H1 (cell line): ENCODE measurements around the gene ITPKB. TPM values are rescaled to one million over a fixed set of nuclear protein-coding genes. Genes with fewer than 3 reads are reported as not detected.

Experiments used
- CTCF ChIA-PET: fragments of 300-600 bp; sonication (Branson Sonifier 250); formaldehyde crosslinking; loops from one replicate; lab custom pipeline; 2021; ENCODE audit not compliant: partially characterized antibody; lab: Charles Lee
- POLR2A ChIA-PET: fragments of 300-600 bp; sonication (Branson Sonifier 250); formaldehyde crosslinking; loops from one replicate; lab custom pipeline; 2021; ENCODE audit warnings: inconsistent platforms; ENCODE audit not compliant: partially characterized antibody; lab: Charles Lee
- DNase-seq, 2 experiments: peaks; one replicate each; pipeline versions ENCODE4 v3.0.0 to v3.0.0-alpha.2; 2010 to 2022; ENCODE audit warnings: low spot score in 2 of 2, low read depth in 1 of 2, mixed read lengths in 1 of 2
- FAIRE-seq: peaks from 2 replicates; lab custom pipeline; 2011; peaks lifted over from hg19 to GRCh38; lab: Jason Lieb, UNC
- H2AFZ ChIP-seq: 2 replicates; pipeline ENCODE4 v1.8.1; 2012; ENCODE audit warnings: low read length, inconsistent platforms
- H2AK5ac ChIP-seq: 2 replicates; pipeline ENCODE4 v1.6.1; 2013; ENCODE audit warnings: low read depth, low read length
- H2BK120ac ChIP-seq: replicated peaks from 2 replicates; pipeline ENCODE3; 2013; ENCODE audit warnings: low read depth, low read length, inconsistent platforms
- H2BK12ac ChIP-seq: 2 replicates; pipeline ENCODE4 v1.6.1; 2013; ENCODE audit warnings: low read depth, low read length
- H2BK15ac ChIP-seq: 2 replicates; pipeline ENCODE4 v1.6.1; 2013; ENCODE audit warnings: low read length
- H2BK20ac ChIP-seq: 2 replicates; pipeline ENCODE4 v1.6.1; 2013; ENCODE audit warnings: low read length
- H2BK5ac ChIP-seq: 2 replicates; pipeline ENCODE4 v1.6.1; 2013; ENCODE audit warnings: low read depth, low read length
- H3K14ac ChIP-seq: 2 replicates; pipeline ENCODE4 v1.6.1; 2013; ENCODE audit warnings: inconsistent platforms; ENCODE audit not compliant: insufficient read length
- H3K18ac ChIP-seq: 2 replicates; pipeline ENCODE4 v1.6.1; 2013; ENCODE audit warnings: low read length; ENCODE audit errors: extremely low read depth
- H3K23ac ChIP-seq: 2 replicates; pipeline ENCODE4 v1.6.1; 2013; ENCODE audit warnings: inconsistent platforms; ENCODE audit not compliant: insufficient read length
- H3K23me2 ChIP-seq: 2 replicates; pipeline ENCODE4 v1.6.1; 2013; ENCODE audit warnings: low read depth, low read length
- H3K27ac ChIP-seq: 2 replicates; pipeline ENCODE4 v1.6.1; 2011; ENCODE audit warnings: low read depth, low read length, inconsistent platforms
- H3K27me3 ChIP-seq, 4 experiments: replicated peaks in 1 of 4; 1 replicate in 1 of 4; 2 replicates in 3 of 4; pipeline versions ENCODE4 v1.6.1 to v1.8.1; 2011 to 2013; ENCODE audit warnings: low read length in 3 of 4, mild to moderate bottlenecking in 3 of 4, inconsistent platforms in 2 of 4, mixed read lengths in 2 of 4, moderate library complexity in 1 of 4; ENCODE audit not compliant: control insufficient read depth in 3 of 4, insufficient read depth in 3 of 4; ENCODE audit errors: extremely low read depth in 1 of 4
- H3K36me3 ChIP-seq, 4 experiments: 2 replicates each; pipeline versions ENCODE4 v1.6.1 to v1.8.1; 2011 to 2013; ENCODE audit warnings: mild to moderate bottlenecking in 4 of 4, low read length in 3 of 4, moderate library complexity in 2 of 4, control low read depth in 1 of 4, inconsistent platforms in 1 of 4; ENCODE audit not compliant: insufficient read depth in 4 of 4, control insufficient read depth in 2 of 4
- H3K4ac ChIP-seq: replicated peaks from 2 replicates; pipeline ENCODE3; 2013; ENCODE audit warnings: low read length, low read depth, mixed read lengths, inconsistent platforms; ENCODE audit not compliant: insufficient read length
- H3K4me1 ChIP-seq, 4 experiments: replicated peaks in 1 of 4; 1 replicate in 1 of 4; 2 replicates in 3 of 4; pipeline versions ENCODE4 v1.6.1 to v1.8.1; 2011 to 2013; ENCODE audit warnings: low read length in 3 of 4, inconsistent platforms in 2 of 4, mixed read lengths in 1 of 4; ENCODE audit not compliant: insufficient read depth in 4 of 4, control insufficient read depth in 3 of 4
- H3K4me2 ChIP-seq, 2 experiments: 2 replicates each; pipeline versions ENCODE4 v1.6.1 to v1.8.1; 2011 to 2013; ENCODE audit warnings: low read depth in 2 of 2, low read length in 2 of 2, control low read depth in 1 of 2, inconsistent platforms in 1 of 2, mild to moderate bottlenecking in 1 of 2; ENCODE audit not compliant: insufficient read depth in 1 of 2
- H3K4me3 ChIP-seq, 4 experiments: fragments of 200-600, 300-600 bp in 1 of 4; sonication (generic), shearing (Covaris generic), sonication (Bioruptor Twin) in 1 of 4; 2 replicates each; pipeline versions ENCODE4 v1.5.1 to v1.8.1; 2011 to 2016; ENCODE audit warnings: low read length in 4 of 4, low read depth in 3 of 4, control low read depth in 2 of 4, inconsistent platforms in 2 of 4, mild to moderate bottlenecking in 2 of 4, mixed read lengths in 1 of 4, moderate library complexity in 1 of 4; ENCODE audit not compliant: insufficient read depth in 2 of 4; ENCODE audit errors: extremely low read depth in 1 of 4
- H3K56ac ChIP-seq: replicated peaks from 2 replicates; pipeline ENCODE3; 2013; ENCODE audit warnings: low read depth, mild to moderate bottlenecking, mixed read lengths, low read length, inconsistent platforms; ENCODE audit not compliant: insufficient read length
- H3K79me1 ChIP-seq: 2 replicates; pipeline ENCODE4 v1.6.1; 2013; ENCODE audit warnings: low read depth, low read length, control low read depth
- H3K79me2 ChIP-seq, 2 experiments: 2 replicates each; pipeline versions ENCODE4 v1.6.1 to v1.8.1; 2012 to 2013; ENCODE audit warnings: low read length in 2 of 2, mild to moderate bottlenecking in 2 of 2, inconsistent platforms in 1 of 2; ENCODE audit not compliant: insufficient read depth in 2 of 2, control insufficient read depth in 1 of 2
- H3K9ac ChIP-seq, 4 experiments: replicated peaks in 1 of 4; 1 replicate in 1 of 4; 2 replicates in 3 of 4; pipeline versions ENCODE4 v1.6.1 to v1.8.1; 2011 to 2013; ENCODE audit warnings: low read depth in 3 of 4, low read length in 3 of 4, control low read depth in 2 of 4, mild to moderate bottlenecking in 2 of 4, moderate library complexity in 2 of 4, inconsistent platforms in 1 of 4; ENCODE audit errors: extremely low read depth in 1 of 4
- H3K9me3 ChIP-seq, 2 experiments: 2 replicates each; pipeline versions ENCODE4 v1.6.1 to v1.8.1; 2012 to 2013; ENCODE audit warnings: mild to moderate bottlenecking in 2 of 2, moderate library complexity in 2 of 2, control low read depth in 1 of 2, inconsistent platforms in 1 of 2, low read depth in 1 of 2, low read length in 1 of 2, mixed read lengths in 1 of 2; ENCODE audit not compliant: insufficient read depth in 2 of 2
- H4K20me1 ChIP-seq, 2 experiments: replicated peaks in 1 of 2; 2 replicates each; pipeline versions ENCODE3 to v1.8.1; 2011 to 2013; ENCODE audit warnings: inconsistent platforms in 2 of 2, low read length in 2 of 2, mild to moderate bottlenecking in 1 of 2; ENCODE audit not compliant: insufficient read depth in 2 of 2, control insufficient read depth in 1 of 2
- H4K5ac ChIP-seq: 2 replicates; pipeline ENCODE4 v1.6.1; 2013; ENCODE audit warnings: low read length, low read depth, mixed read lengths, inconsistent platforms; ENCODE audit not compliant: insufficient read length
- H4K8ac ChIP-seq: 2 replicates; pipeline ENCODE4 v1.8.0; 2013; ENCODE audit warnings: mild to moderate bottlenecking, moderate library complexity, low read length, inconsistent platforms; ENCODE audit not compliant: insufficient read depth; ENCODE audit errors: extremely low read depth
- H4K91ac ChIP-seq: replicated peaks from 2 replicates; pipeline ENCODE3; 2013; ENCODE audit warnings: low read length, mixed read lengths, inconsistent platforms; ENCODE audit not compliant: insufficient read length
- BRCA1 ChIP-seq: IDR thresholded peaks from 2 replicates; pipeline ENCODE4 v1.6.1; 2012; ENCODE audit warnings: low read depth, low read length, improper control_type of control experiment
- CREB1 ChIP-seq: IDR thresholded peaks from 2 replicates; pipeline ENCODE4 v1.6.1; 2012; ENCODE audit warnings: inconsistent platforms
- EP300 ChIP-seq, 2 experiments: IDR thresholded peaks; 1 replicate in 1 of 2; 2 replicates in 1 of 2; pipeline ENCODE4 v1.6.1; 2011 to 2012; ENCODE audit warnings: low read depth in 2 of 2, low read length in 2 of 2, mild to moderate bottlenecking in 2 of 2, borderline replicate concordance in 1 of 2, inconsistent platforms in 1 of 2, moderate library complexity in 1 of 2
- HDAC2 ChIP-seq, 2 experiments: fragments of 300-600 bp in 1 of 2; sonication (generic) in 1 of 2; IDR thresholded peaks; 2 replicates each; pipeline ENCODE4 v1.6.1; 2011 to 2012; ENCODE audit warnings: low read depth in 2 of 2, low read length in 2 of 2, mild to moderate bottlenecking in 2 of 2, moderate library complexity in 2 of 2, borderline replicate concordance in 1 of 2, inconsistent platforms in 1 of 2
- RBBP5 ChIP-seq: IDR thresholded peaks from 2 replicates; pipeline ENCODE4 v1.7.1; 2012; ENCODE audit warnings: low read depth, mild to moderate bottlenecking, inconsistent platforms, low read length, moderate library complexity, borderline replicate concordance
- SP1 ChIP-seq: IDR thresholded peaks from 2 replicates; pipeline ENCODE4 v1.6.1; 2011; ENCODE audit warnings: low read depth, low read length
- TBP ChIP-seq: IDR thresholded peaks from 2 replicates; pipeline ENCODE4 v1.6.1; 2011; ENCODE audit warnings: low read depth, low read length, improper control_type of control experiment
- WGBS, 2 experiments: shearing (Covaris generic) in 1 of 2; methylation state at CpG; one replicate each; pipeline versions ENCODE4 v1.1.6 to v1.1.7; 2013 to 2015; ENCODE audit warnings: low lambda C conversion rate in 2 of 2, mixed read lengths in 2 of 2, inconsistent platforms in 1 of 2, low coverage in 1 of 2, missing lambda C conversion rate in 1 of 2; ENCODE audit not compliant: insufficient replicate concordance in 2 of 2, insufficient coverage in 1 of 2, insufficient read length in 1 of 2; ENCODE audit errors: extremely low coverage in 1 of 2, missing lambda C conversion rate in 1 of 2; 5-methylcytosine and 5-hydroxymethylcytosine counted together
- polyA plus RNA-seq, 7 experiments: library from polyadenylated mRNA; depleted of rRNA in 3 of 7; stranded (reverse) in 5 of 7; unstranded in 2 of 7; fragments of >200 nt in 5 of 7; fragments of 200-250 nt in 2 of 7; gene quantifications; 1 replicate in 5 of 7; 2 replicates in 1 of 7; 4 replicates in 1 of 7; pipeline versions ENCODE4 v1.2.1 to v1.2.3, GENCODE V29; 2011 to 2013; ENCODE audit warnings: missing spikeins in 2 of 7, mixed read lengths in 2 of 7
- total RNA-seq: library from RNA; stranded (reverse); fragmentation: NEBNext Ultra II Directional; extraction: Animal tissue kit (Norgen Biotek cat#: 25700); gene quantifications from 2 replicates; pipeline ENCODE4 v1.2.1, GENCODE V29; 2021
- TF ChIP-seq, protein P1 (sequence below): IDR thresholded peaks from 2 replicates; pipeline ENCODE4 v1.6.1; 2011; ENCODE audit warnings: low read length, improper control_type of control experiment
- TF ChIP-seq, protein P2 (sequence below): IDR thresholded peaks from 2 replicates; pipeline ENCODE4 v1.6.1; 2012; ENCODE audit warnings: low read length, inconsistent platforms
- TF ChIP-seq, protein P3 (sequence below): IDR thresholded peaks from 2 replicates; pipeline ENCODE4 v1.6.1; 2012; ENCODE audit warnings: inconsistent platforms

ITPKB gene
- total and polyA plus RNA-seq, 2 of the 8 experiments (the other 6 are each of a cell fraction or from before 2014, with no cell fraction given) = 1.7 to 4.8 TPM

DNA sequence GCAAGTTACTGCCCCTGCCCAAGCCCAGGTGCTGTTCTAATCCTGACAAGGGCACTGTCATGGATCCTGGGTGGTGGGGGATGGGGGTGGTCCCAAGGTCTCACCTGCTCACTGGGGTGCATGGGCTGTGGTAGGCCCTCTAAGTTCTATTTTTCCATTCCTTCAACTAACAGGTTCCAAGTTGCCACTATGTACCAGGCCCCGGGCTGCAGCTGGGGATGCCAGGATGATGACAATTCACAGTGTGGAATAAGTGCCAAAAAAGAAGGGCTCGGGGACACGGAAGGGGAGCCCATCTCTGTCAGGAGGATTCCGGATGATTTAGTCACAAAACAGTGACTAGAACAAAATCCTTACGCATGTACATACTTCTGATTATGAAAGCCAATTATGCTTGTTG, 114.6 kb downstream of the ITPKB start:
- H2BK15ac ChIP-seq = no peak overlapping the region
- H3K4me2 ChIP-seq = no peak overlapping the region
- H4K8ac ChIP-seq = no peak overlapping the region
- H2AK5ac ChIP-seq = no peak overlapping the region
- H3K23ac ChIP-seq = no peak overlapping the region
- H3K23me2 ChIP-seq = no peaks in the 10 kb centered on the region
- H2BK5ac ChIP-seq = no peak overlapping the region
- no peak overlapping the region for H2AFZ ChIP-seq
- no peak overlapping the region for H2BK120ac ChIP-seq
- no peak overlapping the region for H3K56ac ChIP-seq
- no peak overlapping the region for H4K91ac ChIP-seq
- no peaks in the 10 kb centered on the region for H3K4me1 ChIP-seq
- H3K27me3 ChIP-seq = peaks cover 0 to 10% (median 10%) of the 10 kb centered on the region in 4 experiments; a peak in 6 of 7 replicates
- H3K14ac ChIP-seq = no peak overlapping the region
- no peak overlapping the region for H2BK12ac ChIP-seq
- H3K79me1 ChIP-seq = no peaks in the 10 kb centered on the region
- H3K4ac ChIP-seq = no peak overlapping the region
- H4K20me1 ChIP-seq = no peaks in the 10 kb centered on the region
- no peak overlapping the region for H4K5ac ChIP-seq
- H3K18ac ChIP-seq = no peak overlapping the region
- no peak overlapping the region for H2BK20ac ChIP-seq
- H3K4me3 ChIP-seq = no peak overlapping the region
- no peak for FAIRE-seq
- H3K79me2 ChIP-seq = no peaks in the 10 kb centered on the region
- no peaks in the 10 kb centered on the region for H3K36me3 ChIP-seq
- POLR2A ChIA-PET = interaction anchor here (0.6 kb wide), 1 partner anchor 133 kb away, joined by 3 read pairs; no protein-coding TSS in a partner anchor
- H3K27ac ChIP-seq = no peak overlapping the region
- no peak for DNase-seq
- CTCF ChIA-PET = interaction anchor here (0.6 to 3.3 kb wide), 10 partner anchors 9 to 327 kb away, joined by 3 to 22 read pairs (median 4); no protein-coding TSS in a partner anchor
- H3K9ac ChIP-seq = no peak overlapping the region
- 90% methylated on average over 5 of the region's 5 CpGs; no CpG with 5 or more reads in 1 of the 2 experiments for WGBS, 2 experiments
- 0 out of 4 replicates have a peak, but pooled peaks cover 0 to 4% of the 10 kb centered on the region in 2 experiments for H3K9me3 ChIP-seq
- TF ChIP-seq, protein P1, sequence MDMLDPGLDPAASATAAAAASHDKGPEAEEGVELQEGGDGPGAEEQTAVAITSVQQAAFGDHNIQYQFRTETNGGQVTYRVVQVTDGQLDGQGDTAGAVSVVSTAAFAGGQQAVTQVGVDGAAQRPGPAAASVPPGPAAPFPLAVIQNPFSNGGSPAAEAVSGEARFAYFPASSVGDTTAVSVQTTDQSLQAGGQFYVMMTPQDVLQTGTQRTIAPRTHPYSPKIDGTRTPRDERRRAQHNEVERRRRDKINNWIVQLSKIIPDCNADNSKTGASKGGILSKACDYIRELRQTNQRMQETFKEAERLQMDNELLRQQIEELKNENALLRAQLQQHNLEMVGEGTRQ = no peak
- TF ChIP-seq CREB1 (no peak), SP1 (no peak), RBBP5 (no peak), HDAC2 (IDR thresholded peaks at IDR 0.05; ENCODE audit: borderline replicate concordance in 1 of 2, low read depth in 2 of 2, low read length in 2 of 2) (no peak), EP300 (IDR thresholded peaks at IDR 0.05; ENCODE audit: borderline replicate concordance in 1 of 2, low read depth in 2 of 2, low read length in 2 of 2) (no peak), BRCA1 (no peak), TBP (no peak)
- TF ChIP-seq, protein P2, sequence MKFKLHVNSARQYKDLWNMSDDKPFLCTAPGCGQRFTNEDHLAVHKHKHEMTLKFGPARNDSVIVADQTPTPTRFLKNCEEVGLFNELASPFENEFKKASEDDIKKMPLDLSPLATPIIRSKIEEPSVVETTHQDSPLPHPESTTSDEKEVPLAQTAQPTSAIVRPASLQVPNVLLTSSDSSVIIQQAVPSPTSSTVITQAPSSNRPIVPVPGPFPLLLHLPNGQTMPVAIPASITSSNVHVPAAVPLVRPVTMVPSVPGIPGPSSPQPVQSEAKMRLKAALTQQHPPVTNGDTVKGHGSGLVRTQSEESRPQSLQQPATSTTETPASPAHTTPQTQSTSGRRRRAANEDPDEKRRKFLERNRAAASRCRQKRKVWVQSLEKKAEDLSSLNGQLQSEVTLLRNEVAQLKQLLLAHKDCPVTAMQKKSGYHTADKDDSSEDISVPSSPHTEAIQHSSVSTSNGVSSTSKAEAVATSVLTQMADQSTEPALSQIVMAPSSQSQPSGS = no peak
- TF ChIP-seq, protein P3, sequence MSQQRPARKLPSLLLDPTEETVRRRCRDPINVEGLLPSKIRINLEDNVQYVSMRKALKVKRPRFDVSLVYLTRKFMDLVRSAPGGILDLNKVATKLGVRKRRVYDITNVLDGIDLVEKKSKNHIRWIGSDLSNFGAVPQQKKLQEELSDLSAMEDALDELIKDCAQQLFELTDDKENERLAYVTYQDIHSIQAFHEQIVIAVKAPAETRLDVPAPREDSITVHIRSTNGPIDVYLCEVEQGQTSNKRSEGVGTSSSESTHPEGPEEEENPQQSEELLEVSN = no peak
